Measurements from ENCODE around the gene ERC2. TPM values are rescaled to one million over a fixed set of nuclear protein-coding genes. Genes with fewer than 3 reads are reported as not detected.

Gene ERC2
- total RNA-seq, 4 donors from 2014 or later: 0.81 to 2.9 (median 1.6) TPM

DNA sequence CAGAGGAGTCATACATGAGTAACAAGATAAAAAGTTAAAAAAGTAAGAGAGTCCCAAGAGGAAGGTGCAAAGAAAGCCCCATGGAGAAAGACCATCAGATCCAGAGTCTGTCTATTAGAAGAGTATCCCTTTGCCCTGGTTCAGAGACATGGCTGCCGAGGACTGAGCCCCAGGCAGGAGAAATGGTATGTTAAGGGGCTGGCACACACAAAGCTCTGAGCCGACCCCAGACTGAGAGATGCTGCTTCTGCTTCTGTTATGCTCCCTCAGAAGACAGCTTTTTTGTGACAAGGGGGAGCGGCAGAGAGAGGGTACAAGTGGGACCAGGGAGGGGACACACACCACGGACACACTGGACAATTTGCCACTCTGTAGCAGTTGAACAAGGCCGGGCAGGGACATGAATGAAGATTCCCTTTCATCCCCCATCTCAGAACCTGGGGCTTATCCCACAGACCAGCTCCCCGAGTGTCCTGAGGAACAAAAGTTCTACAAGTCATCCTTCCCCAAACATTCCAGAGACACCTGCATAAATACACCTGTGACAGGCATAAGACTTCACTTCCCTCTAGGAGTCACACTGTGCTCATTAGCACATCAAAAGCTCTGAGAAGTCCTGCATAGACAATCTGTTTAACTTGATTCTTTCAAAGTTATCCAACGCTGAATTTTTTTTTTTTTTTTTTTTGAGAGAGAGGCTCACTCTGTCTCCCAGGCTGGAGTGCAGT, 819.5 kb downstream of the ERC2 start:
- ATAC-seq: no peak
- Histone ChIP-seq H3K9me3 (no peaks in the 10 kb centered on the region), H3K27me3 (no peaks in the 10 kb centered on the region), H3K36me3 (no peaks in the 10 kb centered on the region), H3K4me3 (no peak overlapping the region), H3K4me1 (no peaks in the 10 kb centered on the region), H3K27ac (no peak overlapping the region)
- 67 to 70% methylated on average over 1 to 5 of the region's 7 CpGs for WGBS, 2 donors (ENCODE audit: low coverage in 1 of 2)
- no peak for TF ChIP-seq POLR2A (IDR thresholded peaks at IDR 0.05)
- no peak for TF ChIP-seq POLR2AphosphoS5 (IDR thresholded peaks at IDR 0.05)
- no peak for TF ChIP-seq EP300 (IDR thresholded peaks at IDR 0.05)
- TF ChIP-seq CTCF (IDR thresholded peaks at IDR 0.05): no peak

- ATAC-seq: no peak
- Histone ChIP-seq H3K27me3 (no peaks in the 10 kb centered on the region), H3K27ac (no peak overlapping the region), H3K4me3 (no peak overlapping the region), H3K4me1 (no peaks in the 10 kb centered on the region), H3K9me3 (no peaks in the 10 kb centered on the region), H3K36me3 (no peaks in the 10 kb centered on the region)
- TF ChIP-seq EP300 (IDR thresholded peaks at IDR 0.05): no peak
- no peak for TF ChIP-seq POLR2A (IDR thresholded peaks at IDR 0.05)
- TF ChIP-seq POLR2AphosphoS5 (IDR thresholded peaks at IDR 0.05): no peak
- TF ChIP-seq CTCF (IDR thresholded peaks at IDR 0.05): no peak
- WGBS, 2 donors (ENCODE audit: low coverage in 1 of 2): 56 to 86% methylated on average over 1 to 4 of the region's 10 CpGs
These were observed 820.6 kb downstream of the ERC2 start for GRCh38 chr3:55647670-55648069.

- Histone ChIP-seq H3K36me3 (no peaks in the 10 kb centered on the region), H3K4me3 (no peak overlapping the region), H3K4me1 (no peaks in the 10 kb centered on the region), H3K27ac (no peak overlapping the region), H3K27me3 (no peaks in the 10 kb centered on the region), H3K9me3 (no peaks in the 10 kb centered on the region)
- TF ChIP-seq POLR2AphosphoS5 (IDR thresholded peaks at IDR 0.05) (no peak), CTCF (IDR thresholded peaks at IDR 0.05) (no peak), EP300 (IDR thresholded peaks at IDR 0.05) (no peak), POLR2A (IDR thresholded peaks at IDR 0.05) (no peak)
- no peak for ATAC-seq
- 26 to 50% methylated on average over 10 of the region's 10 CpGs for WGBS, 2 donors (ENCODE audit: low coverage in 1 of 2)
These were observed 821.2 kb downstream of the ERC2 start for GRCh38 chr3:55647063-55647462.

DNA sequence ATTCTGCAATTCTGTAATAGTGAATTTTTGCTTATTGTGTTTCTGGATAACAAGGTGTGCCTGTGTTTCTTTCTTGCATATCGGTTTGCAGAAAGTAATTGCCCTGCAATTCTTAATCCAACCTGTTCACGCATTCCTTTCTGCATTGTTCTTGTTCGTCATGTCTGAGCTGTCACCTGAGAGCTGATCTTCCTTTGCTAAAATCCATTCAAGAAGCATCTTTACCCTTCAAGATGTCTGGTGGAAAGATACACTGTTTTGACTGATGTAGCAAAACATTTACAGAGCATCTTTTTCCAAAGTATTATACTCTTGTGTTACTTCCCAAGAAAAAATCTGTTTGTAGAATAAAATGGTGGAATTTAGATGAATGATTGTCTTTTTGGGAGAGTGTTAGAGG, 822.1 kb downstream of the ERC2 start:
- no peak for ATAC-seq

More for the DNA sequence above, 822.1 kb downstream of the ERC2 start:
- no peaks in the 10 kb centered on the region for H3K4me1 ChIP-seq
- no peaks in the 10 kb centered on the region for H3K36me3 ChIP-seq
- H3K27me3 ChIP-seq: no peaks in the 10 kb centered on the region
- WGBS, 2 donors (ENCODE audit: low coverage in 1 of 2): 87 to 100% methylated on average over 3 of the region's 3 CpGs
- TF ChIP-seq CTCF (IDR thresholded peaks at IDR 0.05) (no peak), POLR2A (IDR thresholded peaks at IDR 0.05) (no peak), EP300 (IDR thresholded peaks at IDR 0.05) (no peak)
- no peak overlapping the region for H3K27ac ChIP-seq
- no peaks in the 10 kb centered on the region for H3K9me3 ChIP-seq
- H3K4me3 ChIP-seq: no peak overlapping the region
